ENCODE data around the gene HOXC6. TPM values are rescaled to one million over a fixed set of nuclear protein-coding genes. Genes with fewer than 3 reads are reported as not detected.

The HOXC6 gene
- total RNA-seq, 4 donors from 2014 or later = 0.48 TPM; not detected in 3

GRCh38 chr12:54032086-54032619, 3.9 kb downstream of the HOXC6 start:
- no peak for DNase-seq
- H3K36me3 ChIP-seq = no peaks in the 10 kb centered on the region
- intact Hi-C loops (cut with DNase I; ENCODE audit: low total_unique reads) (loop anchor here (5.0 kb wide), 2 partner anchors 160 to 1140 kb away; no protein-coding TSS in a partner anchor), in situ Hi-C loops (cut with MboI; ENCODE audit: low pct_ligation_motif_present in 1 of 4, low pct_unique_long_range_greater_than_20kb in 1 of 4, low sequenced_read_pairs in 3 of 4) (no loop called here)
- peaks cover 7 to 29% (median 22%) of the 10 kb centered on the region in 4 donors for H3K4me1 ChIP-seq
- TF ChIP-seq CTCF (IDR thresholded peaks at IDR 0.05) (no peak), POLR2AphosphoS5 (IDR thresholded peaks at IDR 0.05) (no peak), EP300 (IDR thresholded peaks at IDR 0.05; ENCODE audit: low read depth) (no peak), POLR2A (IDR thresholded peaks at IDR 0.05) (no peak)
- peaks cover 100% of the 10 kb centered on the region for H3K27me3 ChIP-seq
- WGBS, 2 donors (ENCODE audit: low coverage in 1 of 2) = 29 to 30% methylated on average over 3 to 6 of the region's 6 CpGs
- peaks cover 0 to 2% of the 10 kb centered on the region in 2 donors for H3K9me3 ChIP-seq
- no peak overlapping the region for H3K27ac ChIP-seq
- no peak overlapping the region for H3K4me3 ChIP-seq

- TF ChIP-seq CTCF (IDR thresholded peaks at IDR 0.05) (peak; percentile 89 to 95 (median 91)), EP300 (IDR thresholded peaks at IDR 0.05; ENCODE audit: low read depth) (no peak)
- in situ Hi-C loops (cut with MboI; ENCODE audit: low pct_ligation_motif_present in 1 of 4, low pct_unique_long_range_greater_than_20kb in 1 of 4, low sequenced_read_pairs in 3 of 4) = no loop called here
- peaks cover 100% of the 10 kb centered on the region for H3K27me3 ChIP-seq
- WGBS, 2 donors (ENCODE audit: low coverage in 1 of 2) = 9 to 15% methylated on average over 12 of the region's 12 CpGs
- H3K36me3 ChIP-seq = no peaks in the 10 kb centered on the region
- DNase-seq = peak; percentile 65
- H3K27ac ChIP-seq = peak within 1 kb of the TSS in 3 of 4 donors; percentile 2 to 57 (median 14)
- H3K9me3 ChIP-seq = peaks cover 0 to 2% of the 10 kb centered on the region in 2 donors
- H3K4me1 ChIP-seq = peaks cover 7 to 29% (median 22%) of the 10 kb centered on the region in 4 donors
- peak within 1 kb of the TSS; percentile 3 to 37 (median 14) for H3K4me3 ChIP-seq
- intact Hi-C loops (cut with DNase I; ENCODE audit: low total_unique reads) = loop anchor here (5.0 kb wide), 2 partner anchors 160 to 1140 kb away; no protein-coding TSS in a partner anchor
Observed at GRCh38 chr12:54032627-54033100, 4.4 kb downstream of the HOXC6 start, which contains the start of gene HOXC5. Gene HOXC5, plus strand, starts transcription at chr12:54033050. Its CDS starts 73 bp downstream, at chr12:54033123.

- DNase-seq = no peak
- Histone ChIP-seq H3K9me3 (peaks cover 0 to 2% of the 10 kb centered on the region in 2 donors), H3K27me3 (peaks cover 100% of the 10 kb centered on the region), H3K36me3 (no peaks in the 10 kb centered on the region), H3K4me1 (peaks cover 7 to 26% (median 20%) of the 10 kb centered on the region in 4 donors), H3K4me3 (peak overlapping the region; percentile 3 to 37 (median 14)), H3K27ac (peak overlapping the region in 3 of 4 donors; percentile 2 to 57 (median 14))
- in situ Hi-C loops (cut with MboI; ENCODE audit: low pct_ligation_motif_present in 1 of 4, low pct_unique_long_range_greater_than_20kb in 1 of 4, low sequenced_read_pairs in 3 of 4) (no loop called here), intact Hi-C loops (cut with DNase I; ENCODE audit: low total_unique reads) (loop anchor here (5.0 kb wide), 2 partner anchors 159 to 1139 kb away; no protein-coding TSS in a partner anchor)
- WGBS, 2 donors (ENCODE audit: low coverage in 1 of 2) = 9 to 20% methylated on average over 2 to 43 of the region's 61 CpGs
- TF ChIP-seq POLR2AphosphoS5 (IDR thresholded peaks at IDR 0.05) = no peak
- no peak for TF ChIP-seq EP300 (IDR thresholded peaks at IDR 0.05; ENCODE audit: low read depth)
- TF ChIP-seq CTCF (IDR thresholded peaks at IDR 0.05) = no peak
- TF ChIP-seq POLR2A (IDR thresholded peaks at IDR 0.05) = no peak
Observed at GRCh38 chr12:54033106-54033979, 5.1 kb downstream of the HOXC6 start.
